H1 (cell line): ENCODE measurements around the gene CFLAR. TPM values are rescaled to one million over a fixed set of nuclear protein-coding genes. Genes with fewer than 3 reads are reported as not detected.

ENCODE experiments used
- CTCF ChIA-PET: fragments of 300-600 bp; sonication (Branson Sonifier 250); formaldehyde crosslinking; loops from one replicate; lab custom pipeline; 2021; ENCODE audit not compliant: partially characterized antibody; lab: Charles Lee
- POLR2A ChIA-PET: fragments of 300-600 bp; sonication (Branson Sonifier 250); formaldehyde crosslinking; loops from one replicate; lab custom pipeline; 2021; ENCODE audit warnings: inconsistent platforms; ENCODE audit not compliant: partially characterized antibody; lab: Charles Lee
- DNase-seq, 2 experiments: peaks; one replicate each; pipeline versions ENCODE4 v3.0.0 to v3.0.0-alpha.2; 2010 to 2022; ENCODE audit warnings: low spot score in 2 of 2, low read depth in 1 of 2, mixed read lengths in 1 of 2
- FAIRE-seq: peaks from 2 replicates; lab custom pipeline; 2011; peaks lifted over from hg19 to GRCh38; lab: Jason Lieb, UNC
- H2AFZ ChIP-seq: 2 replicates; pipeline ENCODE4 v1.8.1; 2012; ENCODE audit warnings: low read length, inconsistent platforms
- H2AK5ac ChIP-seq: 2 replicates; pipeline ENCODE4 v1.6.1; 2013; ENCODE audit warnings: low read depth, low read length
- H2BK120ac ChIP-seq: replicated peaks from 2 replicates; pipeline ENCODE3; 2013; ENCODE audit warnings: low read depth, low read length, inconsistent platforms
- H2BK12ac ChIP-seq: 2 replicates; pipeline ENCODE4 v1.6.1; 2013; ENCODE audit warnings: low read depth, low read length
- H2BK15ac ChIP-seq: 2 replicates; pipeline ENCODE4 v1.6.1; 2013; ENCODE audit warnings: low read length
- H2BK20ac ChIP-seq: 2 replicates; pipeline ENCODE4 v1.6.1; 2013; ENCODE audit warnings: low read length
- H2BK5ac ChIP-seq: 2 replicates; pipeline ENCODE4 v1.6.1; 2013; ENCODE audit warnings: low read depth, low read length
- H3K14ac ChIP-seq: 2 replicates; pipeline ENCODE4 v1.6.1; 2013; ENCODE audit warnings: inconsistent platforms; ENCODE audit not compliant: insufficient read length
- H3K18ac ChIP-seq: 2 replicates; pipeline ENCODE4 v1.6.1; 2013; ENCODE audit warnings: low read length; ENCODE audit errors: extremely low read depth
- H3K23ac ChIP-seq: 2 replicates; pipeline ENCODE4 v1.6.1; 2013; ENCODE audit warnings: inconsistent platforms; ENCODE audit not compliant: insufficient read length
- H3K23me2 ChIP-seq: 2 replicates; pipeline ENCODE4 v1.6.1; 2013; ENCODE audit warnings: low read depth, low read length
- H3K27ac ChIP-seq: 2 replicates; pipeline ENCODE4 v1.6.1; 2011; ENCODE audit warnings: low read depth, low read length, inconsistent platforms
- H3K27me3 ChIP-seq, 4 experiments: replicated peaks in 1 of 4; 1 replicate in 1 of 4; 2 replicates in 3 of 4; pipeline versions ENCODE4 v1.6.1 to v1.8.1; 2011 to 2013; ENCODE audit warnings: low read length in 3 of 4, mild to moderate bottlenecking in 3 of 4, inconsistent platforms in 2 of 4, mixed read lengths in 2 of 4, moderate library complexity in 1 of 4; ENCODE audit not compliant: control insufficient read depth in 3 of 4, insufficient read depth in 3 of 4; ENCODE audit errors: extremely low read depth in 1 of 4
- H3K36me3 ChIP-seq, 4 experiments: 2 replicates each; pipeline versions ENCODE4 v1.6.1 to v1.8.1; 2011 to 2013; ENCODE audit warnings: mild to moderate bottlenecking in 4 of 4, low read length in 3 of 4, moderate library complexity in 2 of 4, control low read depth in 1 of 4, inconsistent platforms in 1 of 4; ENCODE audit not compliant: insufficient read depth in 4 of 4, control insufficient read depth in 2 of 4
- H3K4ac ChIP-seq: replicated peaks from 2 replicates; pipeline ENCODE3; 2013; ENCODE audit warnings: low read length, low read depth, mixed read lengths, inconsistent platforms; ENCODE audit not compliant: insufficient read length
- H3K4me1 ChIP-seq, 4 experiments: replicated peaks in 1 of 4; 1 replicate in 1 of 4; 2 replicates in 3 of 4; pipeline versions ENCODE4 v1.6.1 to v1.8.1; 2011 to 2013; ENCODE audit warnings: low read length in 3 of 4, inconsistent platforms in 2 of 4, mixed read lengths in 1 of 4; ENCODE audit not compliant: insufficient read depth in 4 of 4, control insufficient read depth in 3 of 4
- H3K4me2 ChIP-seq, 2 experiments: 2 replicates each; pipeline versions ENCODE4 v1.6.1 to v1.8.1; 2011 to 2013; ENCODE audit warnings: low read depth in 2 of 2, low read length in 2 of 2, control low read depth in 1 of 2, inconsistent platforms in 1 of 2, mild to moderate bottlenecking in 1 of 2; ENCODE audit not compliant: insufficient read depth in 1 of 2
- H3K4me3 ChIP-seq, 4 experiments: fragments of 200-600, 300-600 bp in 1 of 4; sonication (generic), shearing (Covaris generic), sonication (Bioruptor Twin) in 1 of 4; 2 replicates each; pipeline versions ENCODE4 v1.5.1 to v1.8.1; 2011 to 2016; ENCODE audit warnings: low read length in 4 of 4, low read depth in 3 of 4, control low read depth in 2 of 4, inconsistent platforms in 2 of 4, mild to moderate bottlenecking in 2 of 4, mixed read lengths in 1 of 4, moderate library complexity in 1 of 4; ENCODE audit not compliant: insufficient read depth in 2 of 4; ENCODE audit errors: extremely low read depth in 1 of 4
- H3K56ac ChIP-seq: replicated peaks from 2 replicates; pipeline ENCODE3; 2013; ENCODE audit warnings: low read depth, mild to moderate bottlenecking, mixed read lengths, low read length, inconsistent platforms; ENCODE audit not compliant: insufficient read length
- H3K79me1 ChIP-seq: 2 replicates; pipeline ENCODE4 v1.6.1; 2013; ENCODE audit warnings: low read depth, low read length, control low read depth
- H3K79me2 ChIP-seq, 2 experiments: 2 replicates each; pipeline versions ENCODE4 v1.6.1 to v1.8.1; 2012 to 2013; ENCODE audit warnings: low read length in 2 of 2, mild to moderate bottlenecking in 2 of 2, inconsistent platforms in 1 of 2; ENCODE audit not compliant: insufficient read depth in 2 of 2, control insufficient read depth in 1 of 2
- H3K9ac ChIP-seq, 4 experiments: replicated peaks in 1 of 4; 1 replicate in 1 of 4; 2 replicates in 3 of 4; pipeline versions ENCODE4 v1.6.1 to v1.8.1; 2011 to 2013; ENCODE audit warnings: low read depth in 3 of 4, low read length in 3 of 4, control low read depth in 2 of 4, mild to moderate bottlenecking in 2 of 4, moderate library complexity in 2 of 4, inconsistent platforms in 1 of 4; ENCODE audit errors: extremely low read depth in 1 of 4
- H3K9me3 ChIP-seq, 2 experiments: 2 replicates each; pipeline versions ENCODE4 v1.6.1 to v1.8.1; 2012 to 2013; ENCODE audit warnings: mild to moderate bottlenecking in 2 of 2, moderate library complexity in 2 of 2, control low read depth in 1 of 2, inconsistent platforms in 1 of 2, low read depth in 1 of 2, low read length in 1 of 2, mixed read lengths in 1 of 2; ENCODE audit not compliant: insufficient read depth in 2 of 2
- H4K20me1 ChIP-seq, 2 experiments: replicated peaks in 1 of 2; 2 replicates each; pipeline versions ENCODE3 to v1.8.1; 2011 to 2013; ENCODE audit warnings: inconsistent platforms in 2 of 2, low read length in 2 of 2, mild to moderate bottlenecking in 1 of 2; ENCODE audit not compliant: insufficient read depth in 2 of 2, control insufficient read depth in 1 of 2
- H4K5ac ChIP-seq: 2 replicates; pipeline ENCODE4 v1.6.1; 2013; ENCODE audit warnings: low read length, low read depth, mixed read lengths, inconsistent platforms; ENCODE audit not compliant: insufficient read length
- H4K8ac ChIP-seq: 2 replicates; pipeline ENCODE4 v1.8.0; 2013; ENCODE audit warnings: mild to moderate bottlenecking, moderate library complexity, low read length, inconsistent platforms; ENCODE audit not compliant: insufficient read depth; ENCODE audit errors: extremely low read depth
- H4K91ac ChIP-seq: replicated peaks from 2 replicates; pipeline ENCODE3; 2013; ENCODE audit warnings: low read length, mixed read lengths, inconsistent platforms; ENCODE audit not compliant: insufficient read length
- BACH1 ChIP-seq: IDR thresholded peaks from 2 replicates; pipeline ENCODE4 v1.6.1; 2012; ENCODE audit warnings: low read length, improper control_type of control experiment
- CTBP2 ChIP-seq: IDR thresholded peaks from 2 replicates; pipeline ENCODE4 v1.7.0; 2011; ENCODE audit warnings: borderline replicate concordance, mild to moderate bottlenecking, moderate library complexity, mixed read lengths, low read length; ENCODE audit not compliant: insufficient read depth, insufficient read length
- CTCF ChIP-seq, 3 experiments: IDR thresholded peaks; 1 replicate in 2 of 3; 2 replicates in 1 of 3; pipeline versions ENCODE4 v1.5.1 to v1.6.1; 2011; ENCODE audit warnings: low read length in 3 of 3, mild to moderate bottlenecking in 3 of 3, inconsistent platforms in 2 of 3, low read depth in 1 of 3, moderate library complexity in 1 of 3; ENCODE audit not compliant: insufficient read depth in 1 of 3; ENCODE audit errors: control extremely low read depth in 1 of 3
- KDM4A ChIP-seq: IDR thresholded peaks from one replicate; pipeline ENCODE4 v1.7.1; 2012; ENCODE audit warnings: low read depth, mild to moderate bottlenecking, moderate library complexity, low read length, inconsistent platforms; ENCODE audit not compliant: severe bottlenecking
- NANOG ChIP-seq: IDR thresholded peaks from 2 replicates; pipeline ENCODE4 v1.6.1; 2011; ENCODE audit warnings: low read length, low read depth, mild to moderate bottlenecking, inconsistent platforms; ENCODE audit not compliant: insufficient read depth, poor library complexity, severe bottlenecking
- POLR2AphosphoS5 ChIP-seq: IDR thresholded peaks from 2 replicates; pipeline ENCODE4 v1.6.1; 2011; ENCODE audit warnings: low read depth, low read length
- SIRT6 ChIP-seq: IDR thresholded peaks from one replicate; pipeline ENCODE4 v1.7.1; 2012; ENCODE audit warnings: low read length, inconsistent platforms
- SRF ChIP-seq: IDR thresholded peaks from 2 replicates; pipeline ENCODE4 v1.6.1; 2011; ENCODE audit warnings: mild to moderate bottlenecking, low read depth, low read length, moderate library complexity
- WGBS, 2 experiments: shearing (Covaris generic) in 1 of 2; methylation state at CpG; one replicate each; pipeline versions ENCODE4 v1.1.6 to v1.1.7; 2013 to 2015; ENCODE audit warnings: low lambda C conversion rate in 2 of 2, mixed read lengths in 2 of 2, inconsistent platforms in 1 of 2, low coverage in 1 of 2, missing lambda C conversion rate in 1 of 2; ENCODE audit not compliant: insufficient replicate concordance in 2 of 2, insufficient coverage in 1 of 2, insufficient read length in 1 of 2; ENCODE audit errors: extremely low coverage in 1 of 2, missing lambda C conversion rate in 1 of 2; 5-methylcytosine and 5-hydroxymethylcytosine counted together
- polyA plus RNA-seq, 7 experiments: library from polyadenylated mRNA; depleted of rRNA in 3 of 7; stranded (reverse) in 5 of 7; unstranded in 2 of 7; fragments of >200 nt in 5 of 7; fragments of 200-250 nt in 2 of 7; gene quantifications; 1 replicate in 5 of 7; 2 replicates in 1 of 7; 4 replicates in 1 of 7; pipeline versions ENCODE4 v1.2.1 to v1.2.3, GENCODE V29; 2011 to 2013; ENCODE audit warnings: missing spikeins in 2 of 7, mixed read lengths in 2 of 7
- total RNA-seq: library from RNA; stranded (reverse); fragmentation: NEBNext Ultra II Directional; extraction: Animal tissue kit (Norgen Biotek cat#: 25700); gene quantifications from 2 replicates; pipeline ENCODE4 v1.2.1, GENCODE V29; 2021

Gene CFLAR
- total and polyA plus RNA-seq, 2 of the 8 experiments (the other 6 are each of a cell fraction or from before 2014, with no cell fraction given): 1.1 to 3.9 TPM

GRCh38 chr2:201122276-201122675, 6.3 kb downstream of the CFLAR start:
- WGBS, 2 experiments: 92% methylated on average over 1 of the region's 1 CpG; no CpG with 5 or more reads in 1 of the 2 experiments
- H3K36me3 ChIP-seq: no peaks in the 10 kb centered on the region
- H3K79me2 ChIP-seq: no peaks in the 10 kb centered on the region

More at GRCh38 chr2:201122276-201122675, 6.3 kb downstream of the CFLAR start:
- H4K8ac ChIP-seq: no peak overlapping the region
- no peak overlapping the region for H2BK15ac ChIP-seq
- H3K23me2 ChIP-seq: 0 out of 2 replicates have a peak, but pooled peaks cover 3% of the 10 kb centered on the region
- no peak overlapping the region for H3K23ac ChIP-seq
- FAIRE-seq: no peak
- H3K4me3 ChIP-seq: no peak overlapping the region
- no peak overlapping the region for H2AK5ac ChIP-seq
- H4K91ac ChIP-seq: no peak overlapping the region
- POLR2A ChIA-PET: interaction anchor here (0.7 to 1.4 kb wide), 3 partner anchors 11 to 159 kb away, joined by 3 read pairs; partner anchors contain the start of gene ORC2
- no peak overlapping the region for H3K56ac ChIP-seq
- H3K18ac ChIP-seq: no peak overlapping the region
- no peak overlapping the region for H3K4me2 ChIP-seq
- TF ChIP-seq POLR2AphosphoS5 (no peak), SRF (no peak), CTBP2 (no peak), KDM4A (no peak), NANOG (no peak), CTCF (IDR thresholded peaks at IDR 0.05; ENCODE audit: control extremely low read depth in 1 of 3, insufficient read depth in 1 of 3, low read depth in 1 of 3, low read length in 3 of 3) (no peak), BACH1 (no peak), SIRT6 (no peak)
- H3K9me3 ChIP-seq: no peaks in the 10 kb centered on the region
- H3K27me3 ChIP-seq: no peaks in the 10 kb centered on the region
- H2BK20ac ChIP-seq: no peak overlapping the region
- H3K4ac ChIP-seq: no peak overlapping the region
- no peaks in the 10 kb centered on the region for H4K20me1 ChIP-seq
- peaks cover 5 to 9% (median 7%) of the 10 kb centered on the region in 4 experiments for H3K4me1 ChIP-seq
- no peak overlapping the region for H3K27ac ChIP-seq
- no peak overlapping the region for H2BK5ac ChIP-seq
- no peak overlapping the region for H2AFZ ChIP-seq
- no peak for DNase-seq
- H3K79me1 ChIP-seq: no peaks in the 10 kb centered on the region
- no peak overlapping the region for H3K9ac ChIP-seq
- no peak overlapping the region for H3K14ac ChIP-seq
- no peak overlapping the region for H4K5ac ChIP-seq
- no peak overlapping the region for H2BK12ac ChIP-seq
- CTCF ChIA-PET: interaction anchor here (0.6 to 1.4 kb wide), 4 partner anchors 7 to 252 kb away, joined by 3 to 4 read pairs (median 3); no protein-coding TSS in a partner anchor
- H2BK120ac ChIP-seq: no peak overlapping the region
